NCI-H82 treated with DMSO at 0.1 percent for 48 hours (cell line): ENCODE data around the gene SFTPB.
"Not testable (repeated sequence)": the region's sequence is repeated elsewhere in the genome, so short reads cannot be mapped to it uniquely, and the experiment has no call there.

Experiments
- DNase-seq: peaks from one replicate; lab custom pipeline; 2025; ENCODE audit not compliant: unreplicated experiment; lab: John Stamatoyannopoulos, UW

Gene SFTPB

DNA sequence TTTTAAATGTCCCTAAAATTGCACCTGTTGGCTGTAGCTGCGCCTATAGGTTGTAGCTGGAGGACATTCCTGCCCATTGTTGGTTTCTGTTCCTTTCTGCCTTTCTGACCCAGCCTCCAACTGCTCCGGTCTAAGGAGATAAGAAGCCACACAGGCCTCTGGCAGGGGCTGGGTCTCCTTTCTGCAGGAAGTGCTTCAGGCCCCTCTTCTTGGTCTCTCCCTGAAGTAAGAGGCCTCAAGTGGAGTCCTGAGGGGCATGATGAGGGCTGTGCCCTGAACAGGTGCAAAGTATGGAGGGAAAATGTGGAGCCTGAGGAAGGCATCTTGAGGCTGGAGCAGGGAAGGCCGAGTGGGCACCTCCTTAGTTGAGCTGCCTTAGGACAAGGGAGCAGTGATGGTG is 10.4 kb upstream of the SFTPB start:
- no peak for DNase-seq

GRCh38 chr2:85675866-85676548 is 8.0 kb upstream of the SFTPB start:
- no peak for DNase-seq

- DNase-seq: no peak
These were observed 7.4 kb upstream of the SFTPB start for GRCh38 chr2:85675427-85675826.

- DNase-seq: no peak
These were observed 6.4 kb upstream of the SFTPB start for GRCh38 chr2:85674417-85674816.

DNA sequence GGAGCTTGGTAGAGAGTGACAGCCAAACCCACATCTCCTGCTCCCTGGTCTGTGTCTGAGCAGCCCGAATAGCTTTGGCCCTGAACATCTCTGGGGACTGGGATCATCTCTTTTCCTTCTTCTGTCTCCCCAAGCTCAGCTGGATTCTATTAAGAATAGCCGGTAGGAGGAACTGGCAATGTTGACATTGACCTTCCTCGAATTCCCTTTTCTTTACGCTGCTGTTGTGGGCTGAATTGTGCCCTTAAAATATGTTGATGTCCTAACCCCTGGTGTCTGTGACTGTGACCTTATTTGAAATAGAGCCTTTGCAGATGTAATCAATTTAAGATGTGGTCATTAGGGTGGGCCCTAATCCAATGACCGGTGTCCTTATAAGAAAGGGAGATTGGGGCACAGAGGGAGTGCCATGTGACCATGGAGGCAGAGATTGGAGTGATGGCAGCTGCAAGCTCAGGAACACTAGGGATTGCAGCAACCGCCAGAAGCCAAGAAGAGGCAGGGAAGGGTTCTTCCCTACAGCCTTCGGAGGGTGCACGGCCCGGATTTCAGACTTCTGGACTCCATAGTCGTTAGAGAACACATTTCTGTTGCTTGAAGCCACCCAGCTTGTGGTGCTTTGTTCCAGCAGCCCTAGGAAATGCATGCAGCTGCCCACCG is 5.8 kb upstream of the SFTPB start:
- DNase-seq: no peak

DNA sequence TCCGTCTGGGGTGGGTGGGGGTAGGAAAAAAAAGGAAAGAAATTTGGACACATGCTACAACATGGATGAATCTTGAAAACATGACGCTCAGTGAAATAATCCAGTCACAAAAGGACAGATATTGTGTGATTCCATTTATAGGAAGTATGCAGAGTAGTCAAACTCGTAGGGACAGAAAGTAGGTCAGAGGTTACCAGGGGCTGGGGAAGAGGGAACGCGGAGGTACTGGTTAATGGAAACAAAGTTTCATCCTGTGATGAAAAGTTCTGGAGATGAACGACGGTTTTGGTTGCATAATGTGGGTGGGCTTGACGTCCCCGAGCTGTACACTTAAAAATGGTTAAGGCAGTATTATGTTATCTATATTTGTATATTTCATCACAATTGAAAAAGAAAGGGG is 4.5 kb upstream of the SFTPB start:
- DNase-seq: no peak

GRCh38 chr2:85670416-85670815 is 2.4 kb upstream of the SFTPB start:
- DNase-seq: not testable (repeated sequence)

GRCh38 chr2:85669549-85669948 is 1.6 kb upstream of the SFTPB start:
- no peak for DNase-seq

DNA sequence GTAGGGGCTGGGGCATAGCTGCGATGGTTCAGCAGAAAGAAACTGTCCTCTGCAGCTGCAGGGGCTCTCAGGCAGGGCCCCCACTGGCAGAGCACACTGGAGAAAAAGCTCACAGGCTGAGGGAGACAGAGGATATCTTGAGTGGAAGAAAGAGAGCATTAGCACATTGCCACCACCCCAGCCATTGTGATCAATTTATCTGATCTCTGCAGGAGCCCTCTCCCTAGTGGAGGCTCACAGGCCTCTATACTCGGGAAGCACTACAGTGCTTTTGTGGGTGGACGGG is 801 bp upstream of the SFTPB start:
- DNase-seq: no peak

- no peak for DNase-seq
These were observed 414 bp downstream of the SFTPB start for GRCh38 chr2:85667561-85668008.

GRCh38 chr2:85666435-85667316 is 1.3 kb downstream of the SFTPB start:
- DNase-seq: no peak

GRCh38 chr2:85666016-85666415 is 2.0 kb downstream of the SFTPB start:
- no peak for DNase-seq

DNA sequence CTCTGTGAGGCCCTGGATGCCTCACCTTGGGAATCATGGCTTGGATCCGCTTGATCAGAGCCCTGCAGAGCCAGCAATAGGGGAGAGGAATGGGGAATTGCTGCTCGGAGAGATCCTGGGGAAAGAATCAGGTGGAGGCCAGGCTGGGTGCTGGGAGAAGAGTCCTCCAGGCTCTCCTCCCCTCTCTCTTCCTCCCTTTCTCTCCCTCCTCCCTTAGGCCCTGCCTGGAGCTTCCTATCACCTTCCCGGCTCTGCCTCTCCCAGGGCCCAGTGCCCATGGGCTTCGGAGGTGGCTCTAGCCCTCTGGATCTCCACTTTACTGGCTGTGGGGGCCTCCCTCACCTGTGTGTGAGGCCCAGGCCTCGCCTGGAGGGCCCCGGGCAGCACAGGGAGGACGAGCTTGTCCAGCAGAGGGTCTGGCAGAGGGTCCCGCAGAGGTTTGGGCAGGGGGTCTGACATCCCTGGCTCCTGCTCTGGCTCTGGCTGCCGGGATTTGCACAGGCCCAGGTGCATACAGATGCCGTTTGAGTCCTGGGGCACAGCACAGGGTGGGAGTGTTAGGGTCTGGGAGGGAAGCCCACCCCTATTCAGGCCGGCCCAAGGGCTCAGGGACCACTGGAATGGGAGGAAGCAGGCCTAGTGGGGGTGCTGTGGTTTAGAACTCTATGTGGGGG is 2.6 kb downstream of the SFTPB start:
- no peak for DNase-seq

DNA sequence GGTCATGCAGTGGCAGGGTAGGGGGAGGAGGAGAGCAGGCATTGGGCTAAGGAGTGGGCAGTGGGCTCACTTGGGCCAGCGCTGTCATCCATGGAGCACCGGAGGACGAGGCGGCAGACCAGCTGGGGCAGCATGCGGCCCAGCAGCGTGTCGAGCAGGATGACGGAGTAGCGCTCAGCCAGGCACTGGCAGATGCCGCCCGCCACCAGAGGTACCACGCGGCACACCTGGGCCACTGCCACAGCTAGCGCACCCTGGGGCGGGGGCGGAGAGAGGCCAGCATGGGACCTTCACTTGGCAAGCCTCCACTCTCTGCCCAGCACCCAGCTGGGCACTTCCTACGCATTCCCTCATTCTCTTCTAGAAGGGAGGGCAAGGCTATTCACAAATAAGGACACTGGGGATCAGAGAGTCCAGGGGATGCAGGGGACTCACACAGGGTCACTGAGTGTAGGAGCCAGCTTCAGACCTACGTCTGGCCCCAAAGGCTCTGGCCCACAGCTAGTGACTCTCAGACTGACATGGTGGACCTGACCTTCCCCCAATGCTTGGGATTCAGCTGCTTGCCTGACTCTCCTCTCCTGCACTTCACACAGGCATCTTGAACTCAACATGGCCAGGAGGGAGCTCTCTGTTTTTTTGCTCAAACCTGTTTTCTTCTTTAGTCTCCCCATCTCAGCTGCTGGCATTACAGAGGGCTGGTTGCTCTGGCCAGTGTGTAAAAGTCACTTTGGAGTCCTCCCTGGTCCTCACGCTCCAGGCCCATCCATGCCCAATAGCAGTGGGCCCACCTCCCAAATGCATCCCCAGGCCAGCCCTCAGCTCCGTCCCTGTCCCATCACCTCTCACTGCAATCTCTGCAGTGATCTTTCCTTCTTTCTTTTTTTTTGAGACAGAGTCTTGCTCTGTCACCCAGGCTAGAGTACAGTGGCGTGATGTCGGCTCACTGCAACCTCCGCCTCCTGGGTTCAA is 4.1 kb downstream of the SFTPB start:
- no peak for DNase-seq

DNA sequence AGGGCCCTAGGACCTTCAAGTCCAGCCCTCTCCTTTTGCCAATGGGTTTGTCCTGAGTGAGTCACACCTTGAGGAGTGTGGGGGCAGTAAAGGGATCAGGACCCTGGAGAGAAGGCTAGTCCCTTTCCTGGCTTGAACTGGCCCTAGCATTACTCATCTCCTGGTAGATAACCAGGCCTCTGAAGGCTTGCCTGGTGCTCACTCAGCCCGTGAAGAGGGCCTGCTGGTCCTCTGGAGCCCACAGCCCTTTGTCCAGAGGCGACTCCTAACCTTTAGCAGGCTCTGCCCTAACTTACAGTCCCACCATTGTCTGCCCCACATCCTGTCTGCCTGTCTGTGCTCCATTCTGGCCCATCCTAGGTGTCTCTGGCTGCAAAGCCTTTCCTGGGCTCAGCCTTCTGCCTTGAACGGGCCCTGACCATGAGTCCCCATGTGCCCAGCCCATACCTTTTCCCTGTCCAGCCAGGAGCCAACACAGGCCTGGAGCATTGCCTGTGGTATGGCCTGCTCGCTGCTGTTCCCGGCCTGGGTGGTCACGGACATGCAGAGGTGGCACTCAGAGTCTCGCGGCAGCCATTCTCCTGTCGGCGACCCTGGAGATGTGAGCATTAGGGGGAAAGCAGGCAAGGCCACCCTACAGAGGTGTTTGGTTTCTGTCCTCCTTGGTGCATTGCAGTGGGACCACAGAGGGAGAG is 5.0 kb downstream of the SFTPB start:
- no peak for DNase-seq

GRCh38 chr2:85661139-85661858 is 6.7 kb downstream of the SFTPB start:
- no peak for DNase-seq

- DNase-seq: no peak
These were observed 7.3 kb downstream of the SFTPB start for GRCh38 chr2:85660725-85661124.

GRCh38 chr2:85660301-85660700 is 7.7 kb downstream of the SFTPB start:
- DNase-seq: not testable (repeated sequence)

GRCh38 chr2:85659324-85659981 is 8.5 kb downstream of the SFTPB start:
- DNase-seq: no peak
